Activated CD8-positive, alpha-beta memory T cell treated with anti-CD3 and anti-CD28 coated beads for 24 hours (primary cell): ENCODE measurements around the gene UBR1.

Source experiments
- DNase-seq: peaks from one replicate; pipeline ENCODE4 v3.0.0-alpha.2; 2020

UBR1 gene

DNA sequence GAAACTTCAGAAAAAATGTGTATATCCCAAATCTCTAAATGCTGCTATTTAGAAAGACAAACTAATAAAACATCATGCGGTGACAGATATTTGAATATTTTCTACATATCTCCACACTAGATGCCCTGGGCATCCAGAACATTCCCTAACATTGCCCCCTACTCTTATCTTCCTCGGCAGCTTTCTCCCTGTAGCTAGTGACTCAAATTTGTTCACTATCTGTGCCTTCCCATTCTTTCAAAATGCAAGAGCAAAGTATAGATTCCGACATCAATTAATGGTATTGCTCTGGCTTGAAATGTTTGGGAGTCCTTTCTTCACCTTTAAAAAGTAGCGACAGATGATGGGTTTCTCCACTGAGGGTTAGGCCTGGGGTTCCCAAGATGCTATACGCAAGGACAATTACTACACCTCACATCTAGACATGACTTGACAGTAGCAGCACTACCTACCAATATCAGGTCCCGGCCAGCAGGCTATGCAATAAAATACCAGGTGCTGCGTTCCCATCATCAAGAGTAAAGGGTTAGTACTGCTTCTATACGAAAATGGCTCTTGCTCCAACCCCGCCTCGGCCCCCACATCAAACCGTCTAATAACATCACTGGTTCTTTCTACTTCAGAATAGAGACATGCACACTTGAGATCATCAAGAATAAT is 631 bp downstream of the UBR1 start:
- peak; percentile 67 for DNase-seq

DNA sequence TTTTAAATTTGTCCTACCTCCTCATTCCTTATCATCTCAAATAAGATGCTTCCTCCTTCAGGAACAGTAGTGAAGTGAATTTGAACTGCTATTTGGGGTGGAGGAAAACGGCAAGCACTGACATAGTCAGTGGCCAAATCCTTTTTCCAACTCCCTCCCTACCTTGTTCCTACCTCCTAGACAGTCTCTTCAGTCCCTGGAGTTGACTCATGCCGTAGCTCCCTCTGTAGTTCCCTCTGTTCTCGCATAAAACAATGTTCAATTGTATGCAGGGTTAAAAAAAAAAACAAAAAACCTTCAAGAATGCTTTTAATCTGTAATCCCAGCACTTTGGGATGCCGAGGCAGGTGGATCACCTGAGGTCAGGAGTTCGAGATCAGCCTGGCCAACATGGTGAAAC is 1.4 kb downstream of the UBR1 start:
- no peak for DNase-seq

DNA sequence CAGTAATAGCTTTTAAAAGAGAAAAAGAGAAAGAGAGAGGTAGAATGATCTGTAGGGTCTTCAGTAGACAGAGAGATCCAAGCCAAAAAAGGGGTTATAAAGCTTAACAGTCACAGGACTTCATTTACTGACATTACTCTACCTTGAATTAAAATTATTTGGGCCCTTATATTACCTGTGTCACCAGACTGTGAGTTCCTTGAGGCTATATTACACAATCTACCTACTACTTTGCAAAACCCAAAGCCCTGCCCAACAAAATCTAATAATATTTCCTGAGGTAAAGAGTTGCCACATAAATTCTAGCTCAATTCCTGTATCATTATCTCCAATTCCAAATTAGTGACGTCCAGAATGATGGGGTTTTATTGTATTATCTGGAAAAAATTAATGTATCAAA is 1.9 kb downstream of the UBR1 start:
- no peak for DNase-seq

DNA sequence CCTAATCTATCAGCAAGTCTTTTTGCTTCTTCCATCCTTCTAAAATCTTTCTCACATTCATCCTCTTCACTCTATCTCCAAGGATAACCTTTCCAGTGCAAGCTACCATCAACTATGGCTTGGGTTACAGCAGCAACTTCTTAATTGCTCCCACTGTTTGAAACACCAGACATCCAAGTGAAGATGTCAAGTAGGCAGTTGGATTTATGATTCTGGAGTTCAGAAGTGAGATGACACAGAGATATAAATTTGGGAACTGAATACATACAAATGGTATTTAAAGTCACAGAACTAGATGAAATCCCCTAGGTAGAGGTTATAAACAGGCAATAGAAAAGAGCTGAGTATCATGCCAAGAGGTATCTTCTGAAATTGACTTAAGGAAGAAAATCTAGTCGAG is 3.7 kb downstream of the UBR1 start:
- no peak for DNase-seq

DNA sequence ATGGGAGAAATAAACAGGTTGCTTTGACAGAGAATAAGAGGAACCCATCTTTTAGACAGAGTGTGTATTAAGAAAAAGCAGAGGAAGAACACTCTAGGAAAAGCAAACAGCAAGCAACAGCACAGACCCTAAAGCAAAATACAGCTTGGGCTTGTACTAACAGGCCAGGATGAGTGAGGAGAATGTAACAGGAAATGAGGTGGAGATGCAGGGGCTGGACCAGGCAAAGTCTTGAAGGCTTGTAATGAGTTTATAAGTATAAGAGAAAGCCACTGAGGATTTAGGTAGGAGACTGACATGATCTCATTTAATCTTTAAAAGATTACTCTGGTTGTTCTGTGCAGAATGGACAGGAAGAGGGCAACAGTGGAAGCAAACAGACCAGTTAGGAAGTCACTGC is 4.9 kb downstream of the UBR1 start:
- DNase-seq = no peak

DNA sequence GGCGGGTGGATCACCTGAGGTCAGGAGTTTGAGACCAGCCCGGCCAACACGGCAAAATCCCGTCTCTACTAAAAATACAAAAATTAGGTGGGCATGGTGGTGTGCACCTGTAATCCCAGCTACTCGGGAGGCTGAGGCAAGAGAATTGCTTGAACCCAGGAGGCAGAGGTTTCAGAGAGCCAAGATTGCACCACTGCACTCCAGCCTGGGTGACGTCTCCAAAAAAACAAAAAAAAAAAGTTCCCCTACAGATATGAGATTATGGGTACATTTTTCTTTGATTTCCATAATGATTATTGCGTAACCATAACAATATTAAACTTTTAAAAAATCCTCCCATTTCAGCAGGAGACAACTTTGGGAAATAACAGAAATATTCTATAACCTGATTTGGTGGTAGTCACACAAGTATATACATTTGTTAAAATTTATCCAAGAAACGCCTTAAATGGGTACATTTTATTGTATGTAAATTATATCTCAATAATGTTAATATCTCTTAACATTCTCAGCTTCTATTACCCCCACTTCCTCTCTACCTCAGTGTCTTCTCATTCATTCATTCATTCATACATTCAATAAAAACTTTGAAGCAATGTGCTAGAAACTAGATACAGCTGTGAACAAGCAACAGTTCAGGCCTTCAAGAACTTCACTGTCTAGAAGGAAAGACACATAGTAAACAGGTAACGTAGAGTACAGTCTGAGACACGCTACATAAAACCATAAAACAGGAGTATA is 6.6 kb downstream of the UBR1 start:
- no peak for DNase-seq

DNA sequence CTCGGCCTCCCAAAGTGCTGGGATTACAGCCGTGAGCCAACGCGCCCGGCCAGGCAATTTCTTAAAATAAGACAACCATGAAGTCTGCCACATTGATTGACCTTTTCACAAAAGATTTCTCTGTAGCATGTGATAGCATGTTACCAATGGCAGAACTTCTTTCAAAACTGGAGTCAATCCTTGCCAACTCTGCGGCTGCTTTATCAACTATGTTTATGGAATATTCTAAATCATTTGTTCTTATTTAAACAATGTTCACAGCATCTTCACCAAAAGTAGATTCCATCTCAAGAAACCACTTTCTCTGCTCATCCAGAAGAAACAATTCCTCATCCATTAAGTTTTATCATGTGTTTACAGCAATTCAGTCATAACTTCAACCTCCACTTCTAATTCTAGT is 9.4 kb downstream of the UBR1 start:
- no peak for DNase-seq

DNA sequence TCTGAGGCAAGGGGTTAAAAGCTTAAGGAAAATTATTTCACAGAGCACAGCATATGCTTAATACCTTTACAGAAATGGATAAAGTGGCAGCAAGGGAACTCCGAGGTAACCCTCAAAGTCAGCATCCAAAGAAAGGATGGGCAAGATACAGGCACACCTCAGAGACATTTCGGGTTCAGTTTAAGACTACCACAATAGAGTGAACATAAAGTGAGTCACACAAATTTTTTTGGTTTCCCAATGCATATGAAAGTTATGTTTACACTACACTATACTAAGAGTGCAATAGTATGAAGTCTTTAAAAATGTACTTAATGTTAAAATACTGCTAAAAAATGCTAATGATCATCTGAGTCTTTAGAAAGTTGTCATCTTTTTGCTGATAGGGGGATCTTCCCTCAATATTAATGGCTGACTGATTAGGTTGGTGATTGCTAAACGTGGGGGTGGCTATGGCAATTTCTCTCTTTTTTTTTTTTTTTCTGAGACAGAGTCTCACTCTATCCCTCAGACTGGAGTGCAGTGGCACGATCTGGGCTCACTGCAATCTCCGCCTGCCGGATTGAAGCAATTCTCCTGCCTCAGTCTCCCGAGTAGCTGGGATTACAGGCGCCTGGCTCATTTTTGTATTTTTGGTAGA is 10.0 kb downstream of the UBR1 start:
- DNase-seq = no peak

DNA sequence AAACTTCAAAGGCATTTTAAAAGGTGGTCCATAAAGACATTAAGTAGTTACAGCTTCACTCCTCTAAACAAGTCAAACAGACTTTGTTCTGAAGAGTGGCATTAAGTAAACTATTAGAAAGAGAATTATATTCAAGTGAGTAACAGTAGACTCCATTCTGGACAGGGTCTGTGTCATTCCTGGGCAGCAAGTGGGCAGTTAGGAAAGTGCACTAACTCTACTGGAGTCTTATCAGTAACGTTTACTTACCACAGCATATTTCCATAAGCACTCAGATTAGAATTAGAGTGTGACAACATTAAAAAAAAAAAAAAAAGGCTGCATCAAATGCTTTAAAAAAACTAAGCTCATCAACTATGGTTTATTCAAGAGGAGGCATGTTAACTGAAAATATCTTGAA is 10.6 kb downstream of the UBR1 start:
- no peak for DNase-seq

DNA sequence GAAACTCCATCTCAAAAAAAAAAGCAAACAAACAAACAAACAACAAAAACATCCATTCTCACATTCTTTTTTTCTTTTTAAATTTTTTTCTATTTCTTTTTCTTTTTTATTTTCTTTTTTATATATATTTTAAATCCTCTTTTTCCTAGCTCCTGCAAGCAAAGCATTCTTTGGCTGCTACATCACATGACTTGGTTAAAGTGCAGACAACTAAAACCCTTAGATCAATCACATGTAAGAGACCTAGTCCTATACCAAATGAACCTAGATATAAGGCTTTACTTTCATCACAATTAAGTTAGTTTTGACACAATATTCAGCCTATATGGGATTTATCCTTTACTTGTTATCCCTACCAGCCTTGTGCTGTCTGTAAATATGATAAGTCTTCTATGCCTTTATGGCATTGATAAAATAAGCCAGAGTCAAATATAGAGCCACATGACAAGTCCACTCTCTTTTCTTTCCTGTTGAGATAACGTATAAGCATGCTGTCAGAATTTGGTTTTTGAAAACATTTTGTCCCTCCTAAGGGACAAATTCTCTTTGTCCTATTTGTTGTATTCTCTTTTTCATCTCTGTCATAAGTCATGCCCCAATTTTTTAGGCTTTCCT is 11.3 kb downstream of the UBR1 start:
- DNase-seq = no peak

DNA sequence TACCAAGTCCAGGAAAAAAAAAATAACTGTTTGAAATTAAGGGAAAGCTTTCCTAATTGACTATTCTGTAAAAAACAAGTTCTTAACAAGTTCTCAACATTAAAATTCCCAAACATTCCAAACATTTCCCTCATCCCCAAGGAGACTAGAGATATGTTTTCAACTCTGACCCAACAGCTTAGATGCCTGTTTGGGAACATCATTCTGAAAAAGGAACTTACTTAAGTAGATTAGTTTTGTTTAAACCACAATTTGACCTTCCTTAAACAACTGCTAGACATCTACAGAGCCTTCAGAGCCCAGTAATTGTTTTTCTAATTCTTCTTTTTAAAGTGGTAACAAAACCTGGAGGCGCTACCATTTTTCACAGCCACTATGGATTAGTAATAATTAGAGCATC is 12.8 kb downstream of the UBR1 start:
- DNase-seq = no peak

DNA sequence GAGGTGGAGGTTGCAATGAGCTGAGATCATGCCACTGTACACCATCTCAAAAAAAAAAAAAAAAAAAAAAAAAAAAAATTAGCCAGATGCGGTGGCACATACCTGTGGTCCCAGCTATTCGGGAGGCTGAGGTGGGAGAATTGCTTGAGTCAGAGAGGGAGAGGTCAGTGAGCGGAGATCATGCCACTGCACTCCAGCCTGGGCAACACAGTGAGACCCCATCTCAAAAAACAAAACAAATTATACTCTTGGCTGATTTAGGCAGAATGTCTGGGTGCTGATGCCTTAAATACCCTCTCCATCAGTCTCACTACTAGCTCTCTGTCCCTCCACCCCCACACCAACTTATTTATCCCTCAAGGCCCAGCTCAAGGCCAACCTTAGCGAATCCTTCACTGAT is 14.0 kb downstream of the UBR1 start:
- no peak for DNase-seq

DNA sequence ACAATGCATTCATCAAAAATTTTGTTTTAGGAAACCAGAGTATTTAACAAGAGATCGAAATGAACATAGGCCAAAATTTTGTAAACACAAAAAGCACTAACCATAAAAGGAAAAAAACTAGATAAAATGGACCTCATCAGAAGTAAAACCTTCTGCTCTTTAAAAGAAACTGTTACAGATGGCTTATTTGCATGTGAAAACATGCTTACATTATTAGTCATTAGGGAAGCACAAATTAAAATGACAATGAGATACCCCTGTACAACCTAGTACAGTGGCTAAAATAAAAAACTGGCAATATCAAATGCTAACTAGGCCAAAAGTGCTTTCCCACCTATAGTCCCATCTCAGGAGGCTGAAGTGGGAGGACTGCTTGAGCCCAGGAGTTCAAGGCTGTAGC is 19.3 kb downstream of the UBR1 start:
- DNase-seq = no peak

DNA sequence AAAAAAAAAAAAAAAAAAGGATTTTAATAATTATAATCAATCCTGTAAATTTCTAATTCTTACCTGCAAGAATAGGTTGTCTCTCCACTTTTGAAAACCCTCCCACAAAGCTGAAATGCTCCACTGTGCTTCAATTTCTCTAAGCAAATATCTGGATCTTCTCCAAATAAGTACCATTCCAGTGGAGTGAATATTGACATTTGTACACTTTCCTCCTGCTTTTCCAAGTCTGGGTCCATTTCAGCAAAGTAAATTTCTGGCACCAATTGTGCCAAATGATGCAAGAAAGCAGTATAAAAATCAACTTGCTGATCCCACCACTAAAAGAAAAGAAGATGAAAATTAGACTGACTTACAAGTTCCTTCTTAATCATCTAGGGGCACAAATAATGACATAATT is 19.9 kb downstream of the UBR1 start:
- DNase-seq = no peak

DNA sequence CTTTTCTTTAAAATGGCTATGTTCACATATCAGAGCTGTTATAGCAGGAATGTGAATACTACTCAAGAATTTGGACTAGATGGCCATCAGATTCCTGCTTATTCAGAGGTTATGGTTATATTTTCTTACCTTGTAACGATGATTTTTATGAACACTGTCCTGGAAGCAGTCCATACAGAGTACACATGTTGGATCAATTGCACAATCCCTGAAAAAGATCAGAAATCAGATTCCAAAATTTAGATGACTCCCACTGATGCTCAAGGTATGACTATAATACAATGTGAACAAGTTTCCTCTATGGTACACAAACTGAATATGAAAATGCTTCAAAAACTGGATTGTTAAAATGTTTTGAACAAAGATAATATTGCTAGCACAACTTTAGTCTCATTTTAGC is 23.3 kb downstream of the UBR1 start:
- DNase-seq = no peak

DNA sequence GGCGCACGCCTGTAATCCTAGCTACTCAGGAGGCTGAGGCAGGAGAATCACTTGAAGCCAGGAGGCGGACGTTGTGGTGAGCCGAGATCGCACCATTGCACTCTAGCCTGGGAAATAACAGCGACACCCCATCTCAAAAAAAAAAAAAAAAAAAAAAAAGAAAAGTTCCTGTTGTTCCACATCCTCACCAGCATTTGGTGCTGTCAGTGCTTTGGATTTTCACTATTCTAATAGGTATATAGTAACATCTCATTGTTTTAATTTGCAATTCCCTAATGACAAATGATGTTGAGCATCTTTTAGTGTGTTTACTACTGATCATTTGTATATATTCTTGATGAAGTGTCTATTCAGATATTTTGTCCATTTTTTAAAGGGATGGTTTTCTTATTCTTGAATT is 24.6 kb downstream of the UBR1 start:
- DNase-seq = no peak

DNA sequence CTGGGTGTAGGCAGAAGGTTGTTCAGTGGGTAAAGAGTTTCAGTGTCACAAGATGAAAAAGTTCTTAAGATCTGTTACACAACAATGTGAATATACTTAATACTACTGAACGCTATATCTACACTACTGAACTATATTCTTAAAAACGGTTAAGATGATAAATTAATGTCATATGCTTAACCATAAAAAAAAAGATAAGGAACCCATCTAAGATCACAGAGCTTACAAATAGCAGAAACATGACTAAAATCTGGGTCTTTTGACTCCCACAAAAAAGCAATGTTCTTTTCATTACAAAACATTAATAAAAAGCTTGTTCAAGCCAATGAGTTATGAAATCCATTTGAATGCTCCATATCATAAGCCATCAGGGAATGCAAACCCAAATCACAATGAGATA is 34.4 kb downstream of the UBR1 start:
- DNase-seq = no peak

DNA sequence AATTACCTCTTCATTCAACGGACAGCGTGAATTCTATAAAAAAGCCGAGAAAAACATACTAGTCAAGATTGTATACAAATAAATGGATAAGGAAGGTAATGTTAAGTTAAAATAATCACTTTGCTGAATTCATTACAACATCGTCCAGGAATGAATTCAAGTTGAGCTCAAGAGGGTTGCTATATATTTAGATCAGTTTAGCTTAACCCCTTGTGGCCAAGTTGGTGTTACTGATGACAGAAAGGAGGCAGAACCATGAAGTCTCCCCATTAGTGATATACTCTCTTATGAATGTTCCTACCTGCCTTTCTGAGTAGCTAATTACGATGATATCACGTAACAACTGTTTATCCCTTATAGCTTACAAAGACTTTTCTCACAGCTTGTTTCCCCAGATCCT is 34.9 kb downstream of the UBR1 start:
- DNase-seq = no peak

DNA sequence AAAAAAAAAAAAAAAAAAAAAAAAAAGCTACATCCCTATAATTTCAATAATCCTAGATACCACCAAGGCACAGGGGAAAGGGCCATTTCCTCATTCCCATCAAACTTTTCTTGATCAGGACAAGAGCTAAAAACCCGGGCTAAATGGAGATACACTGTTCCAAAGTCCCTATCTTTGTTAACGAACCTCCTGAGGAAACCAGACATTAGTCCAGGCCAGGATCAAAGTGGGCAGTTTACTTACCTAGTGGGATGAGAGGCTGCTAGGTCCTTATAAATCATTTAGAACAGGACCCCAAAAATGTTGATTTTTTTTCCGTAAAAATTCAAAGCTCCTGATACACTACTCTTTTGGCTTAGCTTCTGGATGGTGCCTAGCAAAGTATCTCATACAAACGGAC is 35.6 kb downstream of the UBR1 start:
- DNase-seq = no peak

DNA sequence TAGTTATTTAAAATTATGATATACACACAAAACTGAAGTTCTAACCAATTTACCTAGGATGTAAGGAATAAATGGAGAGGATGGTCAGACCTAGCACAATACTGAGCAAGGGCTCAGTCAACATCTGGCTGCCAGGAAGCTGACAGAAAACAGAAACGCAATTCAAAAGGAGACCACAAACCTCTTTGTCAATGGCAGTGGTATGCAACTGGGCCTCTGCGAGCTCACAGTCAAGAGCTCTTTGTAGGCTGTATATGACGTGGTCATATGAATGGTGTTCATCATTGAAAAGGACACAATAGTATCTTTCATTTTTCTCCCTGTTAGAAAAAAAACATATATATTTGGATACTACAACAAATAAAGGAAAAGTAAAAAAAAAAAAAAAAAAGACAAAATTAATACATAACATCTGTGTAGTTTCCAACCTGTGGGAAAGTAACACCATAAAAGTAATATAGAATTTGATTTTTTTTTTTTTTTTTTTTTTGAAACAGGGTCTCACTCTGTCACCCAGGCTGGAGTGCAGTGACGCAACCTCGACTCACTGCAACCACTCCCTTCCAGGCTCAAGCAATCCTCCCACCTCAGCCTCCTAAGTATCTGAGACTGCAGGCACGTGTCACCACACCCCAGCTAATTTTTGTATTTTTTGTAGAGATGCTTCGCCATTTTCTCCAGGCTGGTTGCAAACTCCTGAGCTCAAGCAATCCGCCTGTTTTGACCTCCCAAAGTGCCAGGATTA is 37.9 kb downstream of the UBR1 start:
- no peak for DNase-seq

DNA sequence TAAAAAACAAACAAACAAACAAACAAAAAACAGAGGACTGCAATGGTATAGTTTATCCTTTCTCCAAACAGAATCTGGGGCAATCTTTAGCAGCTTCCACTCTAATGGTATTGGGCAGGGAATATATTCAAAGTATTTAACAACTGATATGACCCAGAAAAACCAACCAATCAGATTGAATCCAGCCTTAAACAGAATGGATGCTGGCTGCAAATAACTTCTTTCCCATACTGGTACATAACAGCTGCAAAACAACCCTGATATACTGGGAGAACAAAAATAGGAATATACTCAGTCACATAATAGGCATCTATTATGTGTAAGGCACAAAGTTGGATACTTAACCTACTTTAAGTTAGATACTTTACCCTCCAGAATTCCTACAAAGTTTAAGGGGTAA is 49.1 kb downstream of the UBR1 start:
- no peak for DNase-seq

DNA sequence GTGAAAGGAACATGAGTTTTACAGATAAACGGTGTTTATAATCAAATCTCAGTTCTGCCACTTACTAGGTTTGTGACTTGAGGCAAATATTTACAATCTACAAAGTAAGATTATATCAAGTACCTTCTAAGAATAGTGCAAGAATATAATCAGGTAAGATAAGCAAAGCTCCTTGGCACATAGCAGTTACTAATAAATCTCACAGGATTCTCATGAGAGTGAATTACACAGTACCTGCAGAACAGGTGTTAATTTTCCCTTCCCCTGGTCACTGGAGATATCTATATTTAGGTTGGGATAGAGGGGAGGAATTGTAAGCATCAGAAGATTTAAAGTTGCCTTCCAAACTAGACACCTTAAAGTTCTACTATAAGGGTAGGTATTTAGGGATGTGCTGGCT is 53.0 kb downstream of the UBR1 start:
- DNase-seq = no peak

DNA sequence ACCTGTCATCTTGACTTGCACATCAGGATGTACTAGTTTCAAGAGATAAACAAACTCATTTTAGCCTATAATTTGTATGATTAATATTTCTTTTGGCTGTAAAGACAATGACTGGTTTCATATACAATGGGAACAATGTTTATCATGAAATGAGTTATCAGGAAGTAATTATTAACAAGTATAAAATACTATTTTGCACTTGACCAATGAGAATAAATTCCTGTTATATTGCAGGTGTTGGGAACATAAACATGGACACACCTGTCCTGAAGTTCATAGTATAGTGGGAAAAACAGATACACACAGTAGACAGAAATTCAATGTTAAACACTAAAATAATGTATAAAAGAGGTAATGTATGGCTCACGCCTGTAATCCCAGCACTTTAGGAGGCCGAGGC is 56.9 kb downstream of the UBR1 start:
- no peak for DNase-seq
